ENCODE measurements around the gene SKAP1.
A peak's percentile ranks its signal among the peaks of the same experiment; 100 is the strongest.
"Not testable (repeated sequence)": the region's sequence is repeated elsewhere in the genome, so short reads cannot be mapped to it uniquely, and the experiment has no call there.

SKAP1 gene

DNA sequence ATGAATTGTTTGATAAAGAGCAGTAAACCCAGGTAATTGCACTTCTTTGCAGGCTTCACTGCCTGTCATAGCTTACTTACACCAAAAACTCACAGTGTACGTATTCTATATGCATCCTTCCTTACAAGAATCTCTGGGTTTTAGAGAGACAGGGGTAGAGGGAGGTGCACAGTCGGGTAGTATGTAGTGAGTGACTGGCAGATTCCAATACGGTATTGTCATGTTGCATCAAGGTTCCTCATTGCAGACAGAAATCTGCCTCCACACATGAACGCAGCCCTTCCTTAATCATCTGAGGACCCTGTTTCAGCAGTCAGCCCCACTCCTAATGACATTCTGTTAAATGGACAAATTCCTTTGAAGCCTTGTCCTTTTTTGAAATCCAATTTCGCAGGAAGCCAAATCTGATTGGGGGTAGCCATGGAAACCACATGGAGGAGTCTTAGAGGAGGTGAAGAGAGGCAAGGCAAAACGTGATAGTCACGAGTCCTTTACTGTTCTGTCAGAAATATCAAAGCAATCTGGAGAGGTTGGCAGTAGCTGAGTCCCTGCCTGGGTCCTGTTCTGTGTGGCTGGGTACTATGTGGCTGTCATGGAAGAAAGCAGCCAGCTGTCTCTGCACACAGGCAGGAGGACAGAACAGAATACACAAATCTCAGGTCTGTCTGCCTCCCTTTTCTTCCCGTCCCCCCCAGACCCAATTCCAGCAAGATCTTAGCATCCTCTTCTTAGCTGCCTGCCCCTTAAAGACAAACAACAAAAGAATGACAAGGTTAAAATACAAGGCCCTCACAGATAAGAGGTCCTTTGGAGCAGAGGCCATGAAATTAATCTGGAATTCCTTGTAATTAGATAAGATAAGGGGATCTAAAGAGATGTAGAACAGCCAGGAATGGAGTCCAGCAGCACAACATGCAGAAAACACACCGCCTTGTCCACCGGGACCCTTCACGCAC, 3.1 kb upstream of the SKAP1 start:
- peaks cover 51 to 100% (median 63%) of the 10 kb centered on the region in 11 experiments for H3K27me3 ChIP-seq
- H3K27ac ChIP-seq: no peak overlapping the region
- peaks cover 8 to 19% (median 12%) of the 10 kb centered on the region in 10 experiments; a peak in 17 of 20 replicates for H3K4me1 ChIP-seq
- no peak overlapping the region for H3K4me2 ChIP-seq
- H3K9me3 ChIP-seq (replicated peaks in 1 of 11): peaks cover 0 to 17% (median 5%) of the 10 kb centered on the region in 11 experiments; a peak in 5 of 22 replicates
- peaks cover 0 to 34% (median 0%) of the 10 kb centered on the region in 11 experiments; a peak in 10 of 22 replicates for H4K20me1 ChIP-seq
- H3K36me3 ChIP-seq: no peaks in the 10 kb centered on the region
- TF ChIP-seq Cebpa-rat (IDR thresholded peaks at IDR 0.05): no peak
- H3K4me3 ChIP-seq: no peak overlapping the region
- no peak overlapping the region for H3K9ac ChIP-seq

DNA sequence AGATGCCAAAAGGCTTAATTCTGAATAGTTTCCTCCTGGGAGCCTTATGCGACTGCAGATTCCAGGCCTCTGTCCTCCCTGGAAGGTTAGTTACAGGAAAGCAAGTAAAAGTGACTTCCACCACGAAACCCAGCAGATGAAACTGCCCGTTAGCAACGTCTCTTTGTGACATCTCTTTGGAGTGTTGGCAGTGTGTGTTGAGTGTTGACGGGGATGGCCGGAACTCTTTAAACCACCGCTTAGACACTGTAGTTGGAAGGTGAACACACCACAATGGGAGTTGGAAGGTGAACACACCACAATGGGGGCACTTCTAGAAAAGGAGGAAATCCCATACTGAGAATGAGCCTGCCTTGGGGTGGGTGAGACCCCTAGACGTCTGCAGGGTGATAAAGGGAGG, 858 bp downstream of the SKAP1 start:
- peak overlapping the region in 2 of 10 experiments; percentile 35 to 38; a peak in 2 of 20 replicates for H3K4me3 ChIP-seq
- no peak overlapping the region for H3K27ac ChIP-seq
- H3K4me2 ChIP-seq: peak overlapping the region in 6 of 11 experiments; percentile 67 to 85 (median 74); a peak in 11 of 22 replicates
- H3K9me3 ChIP-seq (replicated peaks in 1 of 11): peaks cover 0 to 17% (median 5%) of the 10 kb centered on the region in 11 experiments; a peak in 5 of 22 replicates
- no peaks in the 10 kb centered on the region for H3K36me3 ChIP-seq
- no peak for TF ChIP-seq Cebpa-rat (IDR thresholded peaks at IDR 0.05)
- H3K27me3 ChIP-seq: peaks cover 78 to 88% (median 88%) of the 10 kb centered on the region in 11 experiments
- H3K4me1 ChIP-seq: peaks cover 8 to 17% (median 13%) of the 10 kb centered on the region in 10 experiments; a peak in 17 of 20 replicates
- H4K20me1 ChIP-seq: peaks cover 0 to 34% (median 0%) of the 10 kb centered on the region in 11 experiments; a peak in 10 of 22 replicates
- H3K9ac ChIP-seq: no peak overlapping the region

DNA sequence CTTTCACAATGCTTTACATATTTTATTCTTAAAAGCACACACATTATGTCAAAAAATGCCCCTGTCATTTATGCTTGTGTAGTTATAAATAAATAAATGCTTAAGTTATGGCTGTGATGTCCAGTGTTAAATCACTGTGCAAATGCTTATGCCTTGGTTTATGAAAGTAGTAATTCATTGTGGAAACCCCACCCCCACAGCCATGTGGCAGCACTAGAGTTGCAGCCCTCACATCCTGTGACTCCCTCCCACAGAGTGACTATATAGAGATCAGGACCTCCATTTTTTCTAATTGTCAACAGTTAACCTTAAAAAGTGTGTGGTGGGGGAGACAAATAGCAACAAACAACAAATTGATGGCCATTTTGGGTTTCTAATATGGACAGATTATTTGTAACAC, 2.4 kb downstream of the SKAP1 start:
- no peak overlapping the region for H3K27ac ChIP-seq
- H3K9me3 ChIP-seq (replicated peaks in 1 of 11): peaks cover 0 to 17% (median 5%) of the 10 kb centered on the region in 11 experiments; a peak in 5 of 22 replicates
- no peak overlapping the region for H3K9ac ChIP-seq
- no peak overlapping the region for H3K4me3 ChIP-seq
- no peaks in the 10 kb centered on the region for H3K36me3 ChIP-seq
- H3K4me1 ChIP-seq: peaks cover 8 to 17% (median 13%) of the 10 kb centered on the region in 10 experiments; a peak in 17 of 20 replicates
- no peak overlapping the region for H3K4me2 ChIP-seq
- peaks cover 69 to 79% (median 73%) of the 10 kb centered on the region in 11 experiments for H3K27me3 ChIP-seq
- peaks cover 0 to 26% (median 0%) of the 10 kb centered on the region in 11 experiments; a peak in 8 of 22 replicates for H4K20me1 ChIP-seq
- TF ChIP-seq Cebpa-rat (IDR thresholded peaks at IDR 0.05): no peak

DNA sequence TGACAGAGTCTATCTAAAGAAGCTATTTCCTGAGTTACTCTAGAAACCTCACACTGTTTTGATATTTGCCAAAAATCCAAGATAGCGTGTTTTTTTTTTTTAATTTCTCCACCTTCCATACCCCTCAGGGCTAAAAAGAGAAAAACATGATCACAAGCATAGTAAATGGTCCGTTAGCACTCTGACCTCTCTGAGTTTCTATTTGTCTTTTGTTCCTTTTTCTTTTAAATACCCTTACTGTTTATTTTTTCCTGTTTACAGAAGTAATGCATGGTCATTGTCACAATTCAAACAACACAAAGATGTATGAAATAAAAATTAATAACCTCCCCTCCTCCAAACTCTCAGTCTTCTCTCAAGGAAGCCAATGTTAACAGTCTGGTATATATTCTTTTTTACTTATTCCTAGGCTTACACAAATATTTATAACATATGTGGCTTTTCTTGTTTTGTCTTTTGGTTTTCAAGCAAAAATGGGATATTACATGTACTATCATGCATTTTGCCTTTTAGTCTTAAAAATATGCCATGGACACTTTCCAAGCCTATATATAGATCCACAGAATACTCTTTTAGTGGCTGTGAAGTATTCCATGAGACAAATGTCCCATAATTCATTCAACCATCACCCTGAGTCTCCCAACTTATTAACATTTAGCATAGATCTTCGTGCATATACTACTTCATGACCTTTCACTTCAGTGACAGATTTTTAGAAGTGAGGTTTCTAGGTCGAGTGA, 3.1 kb downstream of the SKAP1 start:
- Histone ChIP-seq H3K4me2 (no peak overlapping the region), H3K27ac (no peak overlapping the region), H4K20me1 (peaks cover 0 to 25% (median 0%) of the 10 kb centered on the region in 11 experiments; a peak in 8 of 22 replicates), H3K4me1 (peaks cover 8 to 17% (median 13%) of the 10 kb centered on the region in 10 experiments; a peak in 17 of 20 replicates), H3K27me3 (peaks cover 62 to 72% (median 66%) of the 10 kb centered on the region in 11 experiments), H3K36me3 (no peaks in the 10 kb centered on the region), H3K9me3 (replicated peaks in 1 of 11) (peaks cover 0 to 17% (median 5%) of the 10 kb centered on the region in 11 experiments; a peak in 5 of 22 replicates), H3K4me3 (no peak overlapping the region), H3K9ac (no peak overlapping the region)
- no peak for TF ChIP-seq Cebpa-rat (IDR thresholded peaks at IDR 0.05)

DNA sequence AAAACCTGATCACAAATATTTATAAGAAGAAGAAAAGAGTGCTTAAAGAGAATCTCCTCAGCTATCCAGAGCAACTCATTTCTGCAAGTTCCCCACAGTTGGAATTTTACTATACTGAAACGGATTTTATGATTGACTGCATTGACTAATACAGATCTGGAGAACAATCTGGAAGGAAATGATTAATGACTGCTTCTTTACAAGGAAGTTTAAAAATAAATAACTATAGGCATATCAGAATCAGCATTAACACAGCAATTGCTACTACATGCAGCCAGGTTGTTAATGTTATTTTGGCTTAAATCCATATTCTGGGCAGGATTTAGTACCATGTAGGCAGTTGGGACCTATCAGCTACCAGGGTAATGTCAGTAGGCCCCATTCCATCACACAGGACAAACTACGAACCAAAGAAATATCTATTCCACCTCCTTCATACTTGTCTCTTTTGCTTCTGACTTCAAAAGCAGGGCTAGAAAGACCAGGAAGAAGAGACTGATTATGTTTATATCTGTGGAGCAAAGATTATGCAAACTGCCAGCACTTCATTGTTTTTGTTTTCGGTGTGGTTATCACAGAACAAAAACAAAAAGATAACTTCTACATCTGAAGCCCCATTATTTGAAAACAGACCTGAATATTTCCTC, 3.9 kb downstream of the SKAP1 start:
- TF ChIP-seq Cebpa-rat (IDR thresholded peaks at IDR 0.05): no peak
- no peak overlapping the region for H3K4me3 ChIP-seq
- H3K36me3 ChIP-seq: no peaks in the 10 kb centered on the region
- H4K20me1 ChIP-seq: peaks cover 0 to 22% (median 0%) of the 10 kb centered on the region in 11 experiments; a peak in 8 of 22 replicates
- peaks cover 55 to 64% (median 58%) of the 10 kb centered on the region in 11 experiments for H3K27me3 ChIP-seq
- H3K27ac ChIP-seq: no peak overlapping the region
- peaks cover 8 to 17% (median 13%) of the 10 kb centered on the region in 10 experiments; a peak in 17 of 20 replicates for H3K4me1 ChIP-seq
- no peak overlapping the region for H3K9ac ChIP-seq
- peaks cover 0 to 17% (median 5%) of the 10 kb centered on the region in 11 experiments; a peak in 5 of 22 replicates for H3K9me3 ChIP-seq (replicated peaks in 1 of 11)
- H3K4me2 ChIP-seq: no peak overlapping the region

DNA sequence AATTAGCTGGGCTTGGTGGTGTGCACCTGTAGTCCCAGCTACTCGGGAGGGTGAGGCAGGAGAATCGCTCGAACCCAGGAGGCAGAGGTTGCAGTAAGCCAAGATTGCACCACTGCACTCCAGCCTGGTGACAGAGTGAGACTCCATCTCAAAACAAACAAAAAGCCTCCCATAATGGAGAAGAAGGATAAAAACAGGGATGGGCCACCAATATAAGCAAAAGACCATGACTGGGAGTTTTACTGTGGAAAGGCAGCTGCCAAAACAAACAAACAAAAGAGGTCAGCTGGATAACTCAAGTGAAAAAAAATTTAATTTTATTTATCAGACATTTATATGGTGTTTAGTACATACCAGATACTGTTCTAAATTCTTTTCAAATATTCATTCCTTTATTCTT, 8.0 kb downstream of the SKAP1 start:
- H3K9me3 ChIP-seq (replicated peaks in 1 of 11); H3K36me3 ChIP-seq; H4K20me1 ChIP-seq; H3K4me3 ChIP-seq; H3K9ac ChIP-seq; H3K4me1 ChIP-seq; H3K27ac ChIP-seq; H3K4me2 ChIP-seq: not testable (repeated sequence)
- peaks cover 15 to 29% (median 18%) of the 10 kb centered on the region in 11 experiments for H3K27me3 ChIP-seq

DNA sequence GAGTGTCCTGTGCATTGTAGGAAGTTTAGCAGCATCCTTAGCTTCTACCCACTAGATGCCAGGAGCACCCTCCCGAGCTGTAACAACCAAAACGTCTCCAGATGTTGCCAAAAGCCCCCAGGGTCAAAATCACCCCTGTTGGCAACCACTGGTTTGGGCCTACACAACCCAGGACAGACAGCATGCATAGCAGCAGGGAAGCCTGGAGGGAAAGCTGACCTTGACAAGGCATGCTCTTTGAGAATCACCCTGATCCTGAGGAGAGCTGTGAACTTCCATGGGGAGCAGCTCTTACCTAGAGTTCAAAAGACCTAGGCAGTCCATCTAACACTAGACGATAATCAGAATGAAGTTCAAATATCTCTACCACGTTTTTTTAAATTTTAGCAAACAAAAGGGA, 9.2 kb downstream of the SKAP1 start:
- peaks cover 5 to 29% (median 13%) of the 10 kb centered on the region in 11 experiments; a peak in 20 of 22 replicates for H3K27me3 ChIP-seq
- H4K20me1 ChIP-seq: no peaks in the 10 kb centered on the region
- no peak overlapping the region for H3K4me3 ChIP-seq
- no peaks in the 10 kb centered on the region for H3K36me3 ChIP-seq
- TF ChIP-seq Cebpa-rat (IDR thresholded peaks at IDR 0.05): no peak
- no peaks in the 10 kb centered on the region for H3K9me3 ChIP-seq (replicated peaks in 1 of 11)
- no peak overlapping the region for H3K9ac ChIP-seq
- no peak overlapping the region for H3K4me2 ChIP-seq
- H3K4me1 ChIP-seq: no peaks in the 10 kb centered on the region
- H3K27ac ChIP-seq: no peak overlapping the region

DNA sequence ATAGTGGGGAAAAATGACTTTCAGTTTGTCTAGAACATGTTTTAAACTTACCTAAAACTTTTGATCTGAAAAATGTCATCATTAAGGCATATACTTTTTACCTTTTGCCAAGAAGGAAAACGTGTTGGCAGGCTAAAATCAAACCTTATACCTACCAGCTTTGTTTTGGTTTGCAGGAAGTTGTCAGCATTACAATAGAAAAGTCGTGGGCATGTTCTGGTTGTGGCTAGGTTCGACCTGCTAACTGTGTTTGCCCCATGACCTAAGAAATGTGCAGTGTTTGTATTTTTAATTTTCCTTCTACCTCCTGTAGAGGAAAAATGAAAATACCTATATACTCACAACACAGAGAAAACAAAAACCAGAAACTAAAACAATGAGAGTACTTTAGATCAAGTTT, 13.0 kb downstream of the SKAP1 start:
- peaks cover 25 to 47% (median 36%) of the 10 kb centered on the region in 11 experiments for H3K27me3 ChIP-seq

More for the DNA sequence above, 13.0 kb downstream of the SKAP1 start:
- Histone ChIP-seq H4K20me1 (no peaks in the 10 kb centered on the region), H3K9me3 (replicated peaks in 1 of 11) (no peaks in the 10 kb centered on the region), H3K36me3 (no peaks in the 10 kb centered on the region), H3K4me3 (no peak overlapping the region), H3K9ac (no peak overlapping the region), H3K27ac (no peak overlapping the region), H3K4me2 (no peak overlapping the region), H3K4me1 (peaks cover 0 to 5% (median 0%) of the 10 kb centered on the region in 10 experiments; a peak in 4 of 20 replicates)
- no peak for TF ChIP-seq Cebpa-rat (IDR thresholded peaks at IDR 0.05)

Data from BLaER1 treated with 17β-estradiol and CSF1 and Interleukin-3, amounts not matched to agents 10 nM and 100 nM (cell line).